Kidney epithelial cell (primary cell): Measurements from ENCODE around the gene MUCL3. TPM values are rescaled to one million over a fixed set of nuclear protein-coding genes. Genes with fewer than 3 reads are reported as not detected.
A peak's percentile ranks its signal among the peaks of the same experiment; 100 is the strongest.
"Not testable (repeated sequence)": the region's sequence is repeated elsewhere in the genome, so short reads cannot be mapped to it uniquely, and the experiment has no call there.

ENCODE experiments used
- DNase-seq: peaks from one replicate; pipeline ENCODE4 v3.0.0-alpha.2; 2010; ENCODE audit warnings: low read depth
- H3K27me3 ChIP-seq: 2 replicates; pipeline ENCODE4 v1.6.0; 2011; ENCODE audit warnings: low read length; ENCODE audit not compliant: control insufficient read depth, insufficient read depth
- H3K36me3 ChIP-seq: 2 replicates; pipeline ENCODE4 v1.5.1; 2011; ENCODE audit warnings: low read length; ENCODE audit not compliant: control insufficient read depth, insufficient read depth
- H3K4me3 ChIP-seq: 2 replicates; pipeline ENCODE4 v1.5.1; 2011; ENCODE audit warnings: low read depth, mild to moderate bottlenecking, control low read depth, low read length
- CTCF ChIP-seq: IDR thresholded peaks from 2 replicates; pipeline ENCODE4 v1.5.1; 2011; ENCODE audit warnings: mild to moderate bottlenecking, moderate library complexity, low read length, control low read depth, inconsistent platforms; ENCODE audit not compliant: insufficient read depth, poor library complexity, severe bottlenecking
- total RNA-seq: library from RNA; depleted of rRNA; stranded (reverse); fragments of >200 nt; gene quantifications from 2 replicates; pipeline ENCODE4 v1.2.3, GENCODE V29; 2015

Gene MUCL3
- total RNA-seq, 1 donor from 2014 or later, result not detected

GRCh38 chr6:30922447-30922852 is 18.3 kb upstream of the MUCL3 start:
- no peak for DNase-seq
- no peak overlapping the region for H3K4me3 ChIP-seq
- H3K27me3 ChIP-seq, result no peaks in the 10 kb centered on the region
- H3K36me3 ChIP-seq, result peaks cover 2% of the 10 kb centered on the region
- peak; percentile 6 for TF ChIP-seq CTCF

GRCh38 chr6:30924040-30924627 is 16.6 kb upstream of the MUCL3 start:
- not testable (repeated sequence) for H3K4me3 ChIP-seq, DNase-seq, H3K36me3 ChIP-seq, H3K27me3 ChIP-seq

GRCh38 chr6:30926644-30927043 is 14.1 kb upstream of the MUCL3 start:
- Histone ChIP-seq H3K4me3 (no peak overlapping the region), H3K27me3 (no peaks in the 10 kb centered on the region), H3K36me3 (no peaks in the 10 kb centered on the region)
- TF ChIP-seq CTCF, result no peak
- peak; percentile 78 for DNase-seq

GRCh38 chr6:30927080-30927479 is 13.7 kb upstream of the MUCL3 start:
- not testable (repeated sequence) for H3K36me3 ChIP-seq, DNase-seq, H3K27me3 ChIP-seq, H3K4me3 ChIP-seq

GRCh38 chr6:30928677-30929076 is 12.1 kb upstream of the MUCL3 start:
- H3K27me3 ChIP-seq, result no peaks in the 10 kb centered on the region
- no peak overlapping the region for H3K4me3 ChIP-seq
- H3K36me3 ChIP-seq, result no peaks in the 10 kb centered on the region
- no peak for DNase-seq
- TF ChIP-seq CTCF, result no peak

- Histone ChIP-seq H3K4me3 (no peak overlapping the region), H3K36me3 (no peaks in the 10 kb centered on the region), H3K27me3 (no peaks in the 10 kb centered on the region)
- no peak for DNase-seq
- TF ChIP-seq CTCF, result no peak
Observed at GRCh38 chr6:30930506-30930905, 10.3 kb upstream of the MUCL3 start.

- TF ChIP-seq CTCF, result no peak
- no peak overlapping the region for H3K4me3 ChIP-seq
- no peak for DNase-seq
- H3K36me3 ChIP-seq, result no peaks in the 10 kb centered on the region
- H3K27me3 ChIP-seq, result no peaks in the 10 kb centered on the region
Observed at GRCh38 chr6:30931272-30931671, 9.5 kb upstream of the MUCL3 start.
